Neural progenitor cell (in vitro differentiated cells): ENCODE measurements around the gene TAF1C. TPM values are rescaled to one million over a fixed set of nuclear protein-coding genes. Genes with fewer than 3 reads are reported as not detected.

Experiments
- DNase-seq: peaks from one replicate; pipeline ENCODE4 v3.0.0-alpha.2; 2016; ENCODE audit warnings: low spot score
- H2AFZ ChIP-seq: fragments of 200-600 bp; sonication (generic); replicated peaks from 2 replicates; pipeline ENCODE4 v1.6.1; 2016; ENCODE audit warnings: antibody characterized with exemption
- H3F3A ChIP-seq: fragments of 200-600 bp; sonication (generic); 2 replicates; pipeline ENCODE4 v1.6.1; 2016; ENCODE audit warnings: antibody characterized with exemption, low read depth
- H3K27ac ChIP-seq: fragments of 200-600 bp; sonication (generic); 2 replicates; pipeline ENCODE4 v1.5.1; 2016; ENCODE audit warnings: mild to moderate bottlenecking
- H3K27me3 ChIP-seq: fragments of 200-600 bp; sonication (generic); 2 replicates; pipeline ENCODE4 v1.6.1; 2016; ENCODE audit warnings: mild to moderate bottlenecking, moderate library complexity
- H3K36me3 ChIP-seq: fragments of 200-600 bp; sonication (generic); 2 replicates; pipeline ENCODE4 v1.5.1; 2016
- H3K4me1 ChIP-seq: fragments of 200-600 bp; sonication (generic); 2 replicates; pipeline ENCODE4 v1.6.1; 2016; ENCODE audit warnings: mixed run types
- H3K4me2 ChIP-seq: fragments of 200-600 bp; sonication (generic); 2 replicates; pipeline ENCODE4 v1.6.1; 2016
- H3K4me3 ChIP-seq: fragments of 200-600 bp; sonication (generic); 2 replicates; pipeline ENCODE4 v1.5.1; 2016
- H3K79me2 ChIP-seq: fragments of 200-600 bp; sonication (generic); 2 replicates; pipeline ENCODE4 v1.6.1; 2016; ENCODE audit warnings: low read depth
- H3K9ac ChIP-seq: fragments of 200-600 bp; sonication (generic); 2 replicates; pipeline ENCODE4 v1.6.1; 2016
- H3K9me3 ChIP-seq: fragments of 200-600 bp; sonication (generic); 2 replicates; pipeline ENCODE4 v1.5.1; 2016; ENCODE audit warnings: low read depth
- H4K20me1 ChIP-seq: fragments of 200-600 bp; sonication (generic); 2 replicates; pipeline ENCODE4 v1.6.1; 2016; ENCODE audit warnings: low read depth
- H3K27ac Mint-ChIP-seq: 3 replicates; pipeline ENCODE4 v1.8.0; 2021; ENCODE audit warnings: mixed read lengths
- H3K27me3 Mint-ChIP-seq: 2 replicates; pipeline ENCODE4 v1.8.0; 2022; ENCODE audit warnings: low read depth, mild to moderate bottlenecking, inconsistent platforms, moderate library complexity, mixed read lengths; ENCODE audit not compliant: insufficient read depth
- H3K36me3 Mint-ChIP-seq: 3 replicates; pipeline ENCODE4 v1.8.0; 2021; ENCODE audit warnings: mixed read lengths
- H3K4me1 Mint-ChIP-seq: 3 replicates; pipeline ENCODE4 v1.8.0; 2021; ENCODE audit warnings: mixed read lengths
- H3K4me3 Mint-ChIP-seq: 3 replicates; pipeline ENCODE4 v1.8.0; 2021; ENCODE audit warnings: mild to moderate bottlenecking, moderate library complexity, mixed read lengths
- H3K9me3 Mint-ChIP-seq: 3 replicates; pipeline ENCODE4 v1.8.0; 2020; ENCODE audit warnings: mixed read lengths
- CTCF ChIP-seq: fragments of 200-600 bp; sonication (generic); IDR thresholded peaks from 2 replicates; pipeline ENCODE4 v1.5.1; 2017; ENCODE audit warnings: antibody characterized with exemption, mild to moderate bottlenecking
- EZH2 ChIP-seq: fragments of 200-600 bp; sonication (generic); IDR thresholded peaks from 2 replicates; pipeline ENCODE4 v1.6.1; 2017; ENCODE audit warnings: antibody characterized with exemption, mild to moderate bottlenecking, moderate library complexity
- EZH2phosphoT487 ChIP-seq: fragments of 200-600 bp; sonication (generic); IDR thresholded peaks from 2 replicates; pipeline ENCODE4 v1.6.1; 2017; ENCODE audit warnings: antibody characterized with exemption
- total RNA-seq: library from RNA; depleted of rRNA; stranded (reverse); fragments of >200 nt; gene quantifications from 2 replicates; pipeline ENCODE4 v1.2.3, GENCODE V29; 2015; ENCODE audit warnings: low replicate concordance

Gene TAF1C
- total RNA-seq, 1 donor from 2014 or later, result 23.3 TPM

DNA sequence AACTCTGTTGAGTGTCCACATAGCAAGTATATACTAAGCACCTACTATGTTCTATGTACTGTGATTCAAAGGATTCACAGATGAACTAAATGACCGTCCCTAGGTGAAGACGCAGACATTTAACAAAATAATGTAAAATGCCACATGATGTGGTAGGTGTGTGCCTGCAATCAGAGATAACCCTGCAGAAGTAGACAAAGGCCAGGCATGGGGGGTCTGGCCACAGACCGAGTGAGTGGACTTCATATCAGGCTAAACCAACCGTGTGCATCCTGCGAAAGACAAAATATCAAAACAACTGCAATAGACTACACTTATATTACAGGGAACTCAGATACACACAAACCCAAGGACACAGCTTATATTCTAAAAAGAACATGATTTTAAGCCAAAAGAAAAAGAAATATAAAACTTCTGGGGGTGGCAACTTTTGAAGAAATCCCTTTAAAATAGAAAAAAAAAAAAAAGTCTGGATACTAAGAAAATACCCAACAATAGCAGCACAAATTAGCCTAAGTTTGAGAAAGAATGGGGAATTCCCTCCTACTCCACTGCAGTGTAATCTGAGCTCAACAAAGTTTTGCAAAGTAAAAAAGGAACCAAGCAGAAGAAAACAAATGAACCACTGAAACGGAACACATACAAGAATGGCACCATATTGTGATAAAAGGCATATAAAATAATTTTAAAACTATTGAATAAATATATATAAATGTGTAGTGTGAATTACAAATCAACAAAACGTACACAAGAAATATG is 54.2 kb downstream of the TAF1C start:
- no peaks in the 10 kb centered on the region for H3F3A ChIP-seq
- no peak overlapping the region for H3K27ac Mint-ChIP-seq
- no peak overlapping the region for H3K27ac ChIP-seq
- H2AFZ ChIP-seq, result no peak overlapping the region
- peaks cover 2% of the 10 kb centered on the region for H3K27me3 Mint-ChIP-seq
- H3K9me3 ChIP-seq, result no peaks in the 10 kb centered on the region
- no peak overlapping the region for H3K4me3 Mint-ChIP-seq
- peaks cover 60% of the 10 kb centered on the region for H3K79me2 ChIP-seq
- H4K20me1 ChIP-seq, result peaks cover 63% of the 10 kb centered on the region
- H3K4me1 Mint-ChIP-seq, result peaks cover 44% of the 10 kb centered on the region
- peaks cover 31% of the 10 kb centered on the region for H3K4me1 ChIP-seq
- no peaks in the 10 kb centered on the region for H3K27me3 ChIP-seq
- no peak for DNase-seq
- H3K9me3 Mint-ChIP-seq, result no peaks in the 10 kb centered on the region
- TF ChIP-seq EZH2phosphoT487 (no peak), CTCF (no peak), EZH2 (no peak)
- H3K4me2 ChIP-seq, result peak overlapping the region; percentile 42
- peak overlapping the region; percentile 12 for H3K9ac ChIP-seq
- no peaks in the 10 kb centered on the region for H3K36me3 ChIP-seq
- H3K4me3 ChIP-seq, result no peak overlapping the region
- peaks cover 16% of the 10 kb centered on the region for H3K36me3 Mint-ChIP-seq

DNA sequence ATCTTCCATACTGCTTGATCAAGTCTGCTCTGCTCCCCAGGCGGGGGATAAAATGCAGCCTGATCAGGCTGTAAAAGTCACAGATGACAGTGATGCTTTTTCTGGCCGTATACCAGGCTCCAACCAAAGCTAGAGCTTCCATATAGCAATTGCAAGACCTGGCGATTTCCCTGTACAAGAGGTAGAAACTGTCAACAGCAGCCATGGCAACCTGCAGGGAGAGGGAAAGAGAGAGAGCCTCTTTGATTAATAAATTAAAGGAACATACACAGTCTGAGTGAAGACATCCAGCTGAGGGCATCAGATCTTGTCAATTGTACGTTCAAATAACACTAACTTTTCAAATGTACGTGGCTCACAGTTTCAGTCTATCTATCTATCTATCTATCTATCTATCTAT is 55.7 kb downstream of the TAF1C start:
- no peak overlapping the region for H3K4me3 ChIP-seq
- H3K27me3 ChIP-seq, result no peaks in the 10 kb centered on the region
- no peak for DNase-seq
- Mint-ChIP-seq H3K4me1 (peaks cover 28% of the 10 kb centered on the region), H3K4me3 (no peak overlapping the region), H3K36me3 (peaks cover 24% of the 10 kb centered on the region), H3K9me3 (no peaks in the 10 kb centered on the region), H3K27ac (peak overlapping the region; percentile 29), H3K27me3 (no peaks in the 10 kb centered on the region)
- H3K9ac ChIP-seq, result no peak overlapping the region
- H3K4me1 ChIP-seq, result peaks cover 17% of the 10 kb centered on the region
- H3K4me2 ChIP-seq, result no peak overlapping the region
- peaks cover 47% of the 10 kb centered on the region for H4K20me1 ChIP-seq
- no peaks in the 10 kb centered on the region for H3K9me3 ChIP-seq
- H3K79me2 ChIP-seq, result peaks cover 44% of the 10 kb centered on the region
- no peaks in the 10 kb centered on the region for H3F3A ChIP-seq
- no peak overlapping the region for H3K27ac ChIP-seq
- H2AFZ ChIP-seq, result no peak overlapping the region
- no peaks in the 10 kb centered on the region for H3K36me3 ChIP-seq
- TF ChIP-seq CTCF (no peak), EZH2phosphoT487 (no peak), EZH2 (no peak)

Other genes starting within 250 kb of the TAF1C start
- 0.77 TPM in 1 of 2 replicates, not detected in the other for gene OSGIN1, start 233.8 kb downstream of the TAF1C start, total RNA-seq
- gene NECAB2, start 218.8 kb downstream of the TAF1C start, total RNA-seq, result 12.6 and 18.9 TPM in 2 replicates
- gene SLC38A8, start 144.3 kb downstream of the TAF1C start, total RNA-seq, result not detected in 2 replicates
- 52.3 and 54.4 TPM in 2 replicates for gene MBTPS1, start 70.1 kb downstream of the TAF1C start, total RNA-seq
- gene HSDL1, start 41.9 kb downstream of the TAF1C start, total RNA-seq, result 71.8 and 101 TPM in 2 replicates
- gene DNAAF1, start 41.7 kb downstream of the TAF1C start, total RNA-seq, result 0.11 and 0.12 TPM in 2 replicates
- not detected in 2 replicates for gene ADAD2, start 4.1 kb upstream of the TAF1C start, total RNA-seq
- gene KCNG4, start 53.0 kb upstream of the TAF1C start, total RNA-seq, result not detected in 2 replicates
- gene WFDC1, start 107.8 kb upstream of the TAF1C start, total RNA-seq, result not detected in 2 replicates
- gene ATP2C2, start 181.5 kb upstream of the TAF1C start, total RNA-seq, result 0.71 TPM in 1 of 2 replicates, not detected in the other